Measurements from ENCODE around the gene ACIN1. TPM values are rescaled to one million over a fixed set of nuclear protein-coding genes. Genes with fewer than 3 reads are reported as not detected.

ACIN1 gene
- total and polyA plus RNA-seq, 10 of the 15 experiments (the other 5 are each of a cell fraction or from before 2014, with no cell fraction given) = 4.3 to 148 (median 93.4) TPM

- Histone ChIP-seq H2AFZ (ENCODE audit: control insufficient read depth, low read depth, low read length) (peak within 1 kb of the TSS; percentile 68), H3K27me3 (replicated peaks in 1 of 2; ENCODE audit: control insufficient read depth in 2 of 2, insufficient read depth in 2 of 2, low read length in 1 of 2) (peaks cover 0 to 2% of the 10 kb centered on the region in 2 experiments; a peak in 2 of 4 replicates), H3K9ac (ENCODE audit: control insufficient read depth, insufficient read depth, low read length) (no peak within 1 kb of the TSS), H3K4me1 (ENCODE audit: control insufficient read depth, insufficient read depth, low read length) (peaks cover 20% of the 10 kb centered on the region), H3K36me3 (ENCODE audit: control insufficient read depth in 2 of 2, insufficient read depth in 2 of 2, low read length in 1 of 2) (no peaks in the 10 kb centered on the region), H4K20me1 (ENCODE audit: control insufficient read depth, insufficient read depth) (no peaks in the 10 kb centered on the region), H3K27ac (ENCODE audit: control insufficient read depth, insufficient read depth) (no peak within 1 kb of the TSS), H3K79me2 (ENCODE audit: control insufficient read depth, insufficient read depth, low read length) (no peaks in the 10 kb centered on the region), H3K9me3 (replicated peaks; ENCODE audit: control insufficient read depth, insufficient read depth, low read length) (no peaks in the 10 kb centered on the region), H3K4me2 (ENCODE audit: control insufficient read depth, insufficient read depth) (peak within 1 kb of the TSS; percentile 21; the same call in 1 of the 2 replicates), H3K4me3 (no peak within 1 kb of the TSS)
- TF ChIP-seq ZNF274 (IDR thresholded peaks at IDR 0.05; ENCODE audit: insufficient read depth, insufficient read length) (no peak), JUNB (IDR thresholded peaks at IDR 0.05) (no peak), SREBF1 (IDR thresholded peaks at IDR 0.05; ENCODE audit: low read length) (no peak), CHD2 (IDR thresholded peaks at IDR 0.05; ENCODE audit: borderline replicate concordance, low read depth, low read length) (no peak), CHD4 (IDR thresholded peaks at IDR 0.05) (no peak), ETV6 (conservative IDR thresholded peaks at IDR 0.05 in 1 of 2, IDR thresholded peaks at IDR 0.05 in 1 of 2; ENCODE audit: borderline replicate concordance in 1 of 2, low read depth in 1 of 2) (no peak), FOXK2 (IDR thresholded peaks at IDR 0.05) (no peak), RBBP5 (conservative IDR thresholded peaks at IDR 0.05) (no peak), STAT1 (conservative IDR thresholded peaks at IDR 0.05) (no peak)
- TF ChIP-seq, protein P1, sequence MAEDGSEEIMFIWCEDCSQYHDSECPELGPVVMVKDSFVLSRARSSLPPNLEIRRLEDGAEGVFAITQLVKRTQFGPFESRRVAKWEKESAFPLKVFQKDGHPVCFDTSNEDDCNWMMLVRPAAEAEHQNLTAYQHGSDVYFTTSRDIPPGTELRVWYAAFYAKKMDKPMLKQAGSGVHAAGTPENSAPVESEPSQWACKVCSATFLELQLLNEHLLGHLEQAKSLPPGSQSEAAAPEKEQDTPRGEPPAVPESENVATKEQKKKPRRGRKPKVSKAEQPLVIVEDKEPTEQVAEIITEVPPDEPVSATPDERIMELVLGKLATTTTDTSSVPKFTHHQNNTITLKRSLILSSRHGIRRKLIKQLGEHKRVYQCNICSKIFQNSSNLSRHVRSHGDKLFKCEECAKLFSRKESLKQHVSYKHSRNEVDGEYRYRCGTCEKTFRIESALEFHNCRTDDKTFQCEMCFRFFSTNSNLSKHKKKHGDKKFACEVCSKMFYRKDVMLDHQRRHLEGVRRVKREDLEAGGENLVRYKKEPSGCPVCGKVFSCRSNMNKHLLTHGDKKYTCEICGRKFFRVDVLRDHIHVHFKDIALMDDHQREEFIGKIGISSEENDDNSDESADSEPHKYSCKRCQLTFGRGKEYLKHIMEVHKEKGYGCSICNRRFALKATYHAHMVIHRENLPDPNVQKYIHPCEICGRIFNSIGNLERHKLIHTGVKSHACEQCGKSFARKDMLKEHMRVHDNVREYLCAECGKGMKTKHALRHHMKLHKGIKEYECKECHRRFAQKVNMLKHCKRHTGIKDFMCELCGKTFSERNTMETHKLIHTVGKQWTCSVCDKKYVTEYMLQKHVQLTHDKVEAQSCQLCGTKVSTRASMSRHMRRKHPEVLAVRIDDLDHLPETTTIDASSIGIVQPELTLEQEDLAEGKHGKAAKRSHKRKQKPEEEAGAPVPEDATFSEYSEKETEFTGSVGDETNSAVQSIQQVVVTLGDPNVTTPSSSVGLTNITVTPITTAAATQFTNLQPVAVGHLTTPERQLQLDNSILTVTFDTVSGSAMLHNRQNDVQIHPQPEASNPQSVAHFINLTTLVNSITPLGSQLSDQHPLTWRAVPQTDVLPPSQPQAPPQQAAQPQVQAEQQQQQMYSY (CRISPR knock-in tag; IDR thresholded peaks at IDR 0.05) = no peak
- TF ChIP-seq, protein P2, sequence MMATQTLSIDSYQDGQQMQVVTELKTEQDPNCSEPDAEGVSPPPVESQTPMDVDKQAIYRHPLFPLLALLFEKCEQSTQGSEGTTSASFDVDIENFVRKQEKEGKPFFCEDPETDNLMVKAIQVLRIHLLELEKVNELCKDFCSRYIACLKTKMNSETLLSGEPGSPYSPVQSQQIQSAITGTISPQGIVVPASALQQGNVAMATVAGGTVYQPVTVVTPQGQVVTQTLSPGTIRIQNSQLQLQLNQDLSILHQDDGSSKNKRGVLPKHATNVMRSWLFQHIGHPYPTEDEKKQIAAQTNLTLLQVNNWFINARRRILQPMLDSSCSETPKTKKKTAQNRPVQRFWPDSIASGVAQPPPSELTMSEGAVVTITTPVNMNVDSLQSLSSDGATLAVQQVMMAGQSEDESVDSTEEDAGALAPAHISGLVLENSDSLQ (IDR thresholded peaks at IDR 0.05) = no peak
- RAD21 ChIA-PET (ENCODE audit: unreplicated experiment) = interaction anchor here (1.0 kb wide), 1 partner anchor 179 kb away, joined by 3 read pairs; no protein-coding TSS in a partner anchor
- WGBS (ENCODE audit: insufficient coverage, insufficient replicate concordance, low lambda C conversion rate, missing lambda C conversion rate) = 88% methylated on average over 23 of the region's 32 CpGs
- CTCF ChIA-PET = interaction anchor here (0.9 to 6.4 kb wide), 10 partner anchors 8 to 514 kb away, joined by 3 to 127 read pairs (median 26); partner anchors contain the start of genes ACIN1, C14orf119, PABPN1 and SLC7A8
- DNase-seq (ENCODE audit: low read depth, low spot score) = no peak
- no peak for ATAC-seq
- intact Hi-C loops (cut with micrococcal nuclease; ENCODE audit: unreplicated experiment) (no loop called here), in situ Hi-C loops (cut with MboI) (no loop called here)
- no TSS peak for BruUV-seq (replicated peaks)
- POLR2A ChIA-PET = interaction anchor here (1.0 kb wide), 1 partner anchor 24 kb away, joined by 5 read pairs; the partner anchor contains the start of genes ACIN1 and C14orf119
- SMC1A ChIA-PET (ENCODE audit: uncharacterized antibody, unreplicated experiment) = interaction anchor here (1.0 to 3.2 kb wide), 2 partner anchors 24 to 50 kb away, joined by 4 to 20 read pairs; partner anchors contain the start of genes ACIN1 and C14orf119
- no peak for FAIRE-seq
These were observed 23.8 kb upstream of the ACIN1 start, which contains the start of gene CEBPE for GRCh38 chr14:23118506-23119362. TSS of gene CEBPE (minus strand) at chr14:23119255. CDS start at chr14:23119091, 164 bp downstream.

All from GM12878 (cell line).